GM12878 (cell line): ENCODE data around the gene FBXO27. TPM values are rescaled to one million over a fixed set of nuclear protein-coding genes. Genes with fewer than 3 reads are reported as not detected.
"Not testable (repeated sequence)": the region's sequence is repeated elsewhere in the genome, so short reads cannot be mapped to it uniquely, and the experiment has no call there.

Experiments used
- ATAC-seq: fragments of 200-7000 bp; cut with Tn5 transposase; 3 replicates; pipeline ENCODE4 v1.9.1; 2020; ENCODE audit warnings: mild to moderate bottlenecking, moderate library complexity
- BruUV-seq: library from RNA; stranded (reverse); fragments of 400-500 nt; replicated peaks from 2 replicates; lab custom pipeline; 2021; lab: Mats Ljungman, UMichigan
- CTCF ChIA-PET: fragments of 300-600 bp; sonication (Branson Sonifier 250); formaldehyde crosslinking; extraction: SDS; loops from one replicate; lab custom pipeline; 2021; ENCODE audit warnings: inconsistent platforms; lab: Yijun Ruan, JAX
- POLR2A ChIA-PET: fragments of 350-600 bp; formaldehyde crosslinking; extraction: SDS; loops from one replicate; lab custom pipeline; 2021; ENCODE audit warnings: inconsistent platforms; lab: Charles Lee
- RAD21 ChIA-PET: fragments of 300-600 bp; sonication (Branson Sonifier 250); formaldehyde crosslinking; loops from one replicate; lab custom pipeline; 2023; ENCODE audit warnings: antibody characterized with exemption; ENCODE audit not compliant: unreplicated experiment; lab: Charles Lee
- SMC1A ChIA-PET: fragments of 300-600 bp; sonication (Branson Sonifier 250); formaldehyde crosslinking; loops from one replicate; lab custom pipeline; 2023; ENCODE audit not compliant: unreplicated experiment, uncharacterized antibody; lab: Charles Lee
- DNase-seq: peaks from one replicate; pipeline ENCODE4 v3.0.0-alpha.2; 2011; ENCODE audit warnings: low read depth, low spot score
- FAIRE-seq: peaks from 3 replicates; lab custom pipeline; 2011; peaks lifted over from hg19 to GRCh38; lab: Jason Lieb, UNC
- H2AFZ ChIP-seq: 2 replicates; pipeline ENCODE4 v1.6.0; 2011; ENCODE audit warnings: low read depth, low read length, control low read depth; ENCODE audit not compliant: control insufficient read depth
- H3K27ac ChIP-seq: 2 replicates; pipeline ENCODE4 v1.5.1; 2011; ENCODE audit warnings: control low read depth; ENCODE audit not compliant: control insufficient read depth, insufficient read depth
- H3K27me3 ChIP-seq, 2 experiments: replicated peaks in 1 of 2; 2 replicates each; pipeline versions ENCODE4 v1.6.0 to v1.6.1; 2011; ENCODE audit warnings: low read length in 1 of 2; ENCODE audit not compliant: control insufficient read depth in 2 of 2, insufficient read depth in 2 of 2
- H3K36me3 ChIP-seq, 2 experiments: 2 replicates each; pipeline ENCODE4 v1.5.1; 2011; ENCODE audit warnings: low read length in 1 of 2; ENCODE audit not compliant: control insufficient read depth in 2 of 2, insufficient read depth in 2 of 2
- H3K4me1 ChIP-seq: 2 replicates; pipeline ENCODE4 v1.6.1; 2011; ENCODE audit warnings: mild to moderate bottlenecking, low read length, moderate library complexity, mixed read lengths; ENCODE audit not compliant: control insufficient read depth, insufficient read depth
- H3K4me2 ChIP-seq: 2 replicates; pipeline ENCODE4 v1.6.0; 2011; ENCODE audit warnings: control low read depth; ENCODE audit not compliant: control insufficient read depth, insufficient read depth
- H3K4me3 ChIP-seq: fragments of 200-600 bp; sonication (generic); 2 replicates; pipeline ENCODE4 v1.5.1; 2016
- H3K79me2 ChIP-seq: 2 replicates; pipeline ENCODE4 v1.6.0; 2011; ENCODE audit warnings: low read length; ENCODE audit not compliant: control insufficient read depth, insufficient read depth
- H3K9ac ChIP-seq: 2 replicates; pipeline ENCODE4 v1.8.0; 2011; ENCODE audit warnings: low read length, control low read depth, mixed read lengths; ENCODE audit not compliant: control insufficient read depth, insufficient read depth
- H3K9me3 ChIP-seq: replicated peaks from 3 replicates; pipeline ENCODE4 v1.5.1; 2011; ENCODE audit warnings: mild to moderate bottlenecking, low read length; ENCODE audit not compliant: control insufficient read depth, insufficient read depth
- H4K20me1 ChIP-seq: 2 replicates; pipeline ENCODE4 v1.6.0; 2011; ENCODE audit not compliant: control insufficient read depth, insufficient read depth
- E2F4 ChIP-seq: IDR thresholded peaks from 2 replicates; pipeline ENCODE4 v1.6.1; 2012; ENCODE audit warnings: low read depth, low read length, improper control_type of control experiment
- RAD21 ChIP-seq: IDR thresholded peaks from 2 replicates; pipeline ENCODE4 v1.6.1; 2011; ENCODE audit warnings: mild to moderate bottlenecking, low read depth, low read length, moderate library complexity; ENCODE audit not compliant: insufficient read depth
- RAD51 ChIP-seq: fragments of 450-650 bp; IDR thresholded peaks from 2 replicates; pipeline ENCODE4 v1.6.1; 2016; ENCODE audit warnings: moderate library complexity, mild to moderate bottlenecking, inconsistent platforms
- SKIL ChIP-seq: fragments of 450-650 bp; IDR thresholded peaks from 2 replicates; pipeline ENCODE4 v1.6.1; 2017; ENCODE audit warnings: mild to moderate bottlenecking, low read depth, inconsistent platforms; ENCODE audit not compliant: poor library complexity, severe bottlenecking
- WGBS: methylation state at CpG from one replicate; pipeline ENCODE4 v1.1.6; 2016; ENCODE audit warnings: low lambda C conversion rate; ENCODE audit not compliant: insufficient replicate concordance, insufficient coverage; ENCODE audit errors: missing lambda C conversion rate; 5-methylcytosine and 5-hydroxymethylcytosine counted together
- in situ Hi-C: fragments of 300-500 bp; cut with MboI; formaldehyde crosslinking; loops from 9 replicates; pipeline ENCODE4 v1.14.3; 2018; ENCODE audit warnings: mixed read lengths
- intact Hi-C: fragments of 100-400 bp; cut with micrococcal nuclease; formaldehyde crosslinking; loops from one replicate; pipeline ENCODE4 v1.14.2; 2022; ENCODE audit not compliant: unreplicated experiment
- polyA plus RNA-seq, 11 experiments: library from polyadenylated mRNA; depleted of rRNA in 4 of 11; unstranded in 6 of 11; stranded (reverse) in 5 of 11; fragments of >200 nt; fragmentation: Nextera tagmentation in 4 of 11; fragmentation: Illumina TruSeq in 1 of 11; extraction: Ambion mirVana in 4 of 11; extraction: Trizol in 1 of 11; gene quantifications; 1 replicate in 1 of 11; 2 replicates in 10 of 11; pipeline versions ENCODE4 v1.2.1 to v1.2.3, GENCODE V29; 2011 to 2016; ENCODE audit warnings: inconsistent platforms in 2 of 11, missing spikeins in 2 of 11, low read depth in 1 of 11
- total RNA-seq, 4 experiments: library from RNA; depleted of rRNA in 3 of 4; stranded (reverse); fragments of >200 nt in 3 of 4; fragmentation: Illumina TruSeq in 1 of 4; extraction: Trizol in 1 of 4; gene quantifications; 2 replicates each; pipeline versions ENCODE4 v1.2.1 to v1.2.3, GENCODE V29; 2013 to 2021
- TF ChIP-seq, protein P1 (sequence below): fragments of 450-650 bp; IDR thresholded peaks from 2 replicates; pipeline ENCODE4 v1.6.1; 2017; ENCODE audit warnings: mild to moderate bottlenecking, moderate library complexity
- TF ChIP-seq, protein P2 (sequence below): IDR thresholded peaks from 2 replicates; pipeline ENCODE4 v1.6.1; 2012; ENCODE audit warnings: low read depth, low read length, improper control_type of control experiment

Gene FBXO27
- total and polyA plus RNA-seq, 10 of the 15 experiments (the other 5 are each of a cell fraction or from before 2014, with no cell fraction given), result 3.1 to 15.4 (median 7.1) TPM

GRCh38 chr19:38987745-38988144 is 44.6 kb downstream of the FBXO27 start:
- POLR2A ChIA-PET, result interaction anchor here (0.6 kb wide), 1 partner anchor 26 kb away, joined by 4 read pairs; no protein-coding TSS in a partner anchor
- ATAC-seq, result not testable (repeated sequence)

DNA sequence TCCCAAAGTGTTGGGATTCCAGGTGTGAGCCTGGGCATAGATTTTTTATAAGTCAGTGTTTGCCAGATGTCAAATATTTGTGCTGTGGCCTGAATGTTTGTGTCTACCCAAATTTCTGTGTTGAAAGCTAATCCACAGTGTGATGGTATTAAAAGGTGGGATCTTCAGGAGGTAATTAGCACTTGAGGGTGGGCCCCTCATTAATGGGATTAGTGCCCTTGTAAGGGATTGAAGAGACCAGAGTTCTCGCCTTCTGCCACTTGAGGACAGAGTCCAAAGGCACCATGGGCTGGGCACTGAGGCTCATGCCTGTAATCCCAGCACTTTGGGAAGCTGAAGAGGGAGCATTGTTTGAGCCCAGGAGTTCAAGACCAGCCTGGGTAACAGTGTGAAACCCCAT is 47.1 kb downstream of the FBXO27 start:
- Histone ChIP-seq H3K27ac (no peak overlapping the region), H4K20me1 (no peaks in the 10 kb centered on the region), H3K9ac (no peak overlapping the region), H3K9me3 (no peaks in the 10 kb centered on the region; the same call in 1 of the 3 replicates), H3K4me1 (no peaks in the 10 kb centered on the region), H2AFZ (no peak overlapping the region), H3K4me2 (no peak overlapping the region), H3K27me3 (no peaks in the 10 kb centered on the region), H3K36me3 (no peaks in the 10 kb centered on the region), H3K4me3 (no peak overlapping the region), H3K79me2 (no peaks in the 10 kb centered on the region)
- DNase-seq (no peak), FAIRE-seq (no peak), ATAC-seq (no peak)
- BruUV-seq, result no TSS peak
- WGBS, result 0% methylated on average over 1 of the region's 1 CpG
- ChIA-PET SMC1A (interaction anchor here (1.3 kb wide), 1 partner anchor 23 kb away, joined by 4 read pairs; no protein-coding TSS in a partner anchor), RAD21 (no interaction called here), CTCF (interaction anchor here (1.9 kb wide), 1 partner anchor 10 kb away, joined by 5 read pairs; the partner anchor contains the start of gene FBXO17), POLR2A (no interaction called here)
- intact Hi-C loops, result no loop called here
- in situ Hi-C loops, result no loop called here
- no peak for TF ChIP-seq RAD51
- TF ChIP-seq, protein P1, sequence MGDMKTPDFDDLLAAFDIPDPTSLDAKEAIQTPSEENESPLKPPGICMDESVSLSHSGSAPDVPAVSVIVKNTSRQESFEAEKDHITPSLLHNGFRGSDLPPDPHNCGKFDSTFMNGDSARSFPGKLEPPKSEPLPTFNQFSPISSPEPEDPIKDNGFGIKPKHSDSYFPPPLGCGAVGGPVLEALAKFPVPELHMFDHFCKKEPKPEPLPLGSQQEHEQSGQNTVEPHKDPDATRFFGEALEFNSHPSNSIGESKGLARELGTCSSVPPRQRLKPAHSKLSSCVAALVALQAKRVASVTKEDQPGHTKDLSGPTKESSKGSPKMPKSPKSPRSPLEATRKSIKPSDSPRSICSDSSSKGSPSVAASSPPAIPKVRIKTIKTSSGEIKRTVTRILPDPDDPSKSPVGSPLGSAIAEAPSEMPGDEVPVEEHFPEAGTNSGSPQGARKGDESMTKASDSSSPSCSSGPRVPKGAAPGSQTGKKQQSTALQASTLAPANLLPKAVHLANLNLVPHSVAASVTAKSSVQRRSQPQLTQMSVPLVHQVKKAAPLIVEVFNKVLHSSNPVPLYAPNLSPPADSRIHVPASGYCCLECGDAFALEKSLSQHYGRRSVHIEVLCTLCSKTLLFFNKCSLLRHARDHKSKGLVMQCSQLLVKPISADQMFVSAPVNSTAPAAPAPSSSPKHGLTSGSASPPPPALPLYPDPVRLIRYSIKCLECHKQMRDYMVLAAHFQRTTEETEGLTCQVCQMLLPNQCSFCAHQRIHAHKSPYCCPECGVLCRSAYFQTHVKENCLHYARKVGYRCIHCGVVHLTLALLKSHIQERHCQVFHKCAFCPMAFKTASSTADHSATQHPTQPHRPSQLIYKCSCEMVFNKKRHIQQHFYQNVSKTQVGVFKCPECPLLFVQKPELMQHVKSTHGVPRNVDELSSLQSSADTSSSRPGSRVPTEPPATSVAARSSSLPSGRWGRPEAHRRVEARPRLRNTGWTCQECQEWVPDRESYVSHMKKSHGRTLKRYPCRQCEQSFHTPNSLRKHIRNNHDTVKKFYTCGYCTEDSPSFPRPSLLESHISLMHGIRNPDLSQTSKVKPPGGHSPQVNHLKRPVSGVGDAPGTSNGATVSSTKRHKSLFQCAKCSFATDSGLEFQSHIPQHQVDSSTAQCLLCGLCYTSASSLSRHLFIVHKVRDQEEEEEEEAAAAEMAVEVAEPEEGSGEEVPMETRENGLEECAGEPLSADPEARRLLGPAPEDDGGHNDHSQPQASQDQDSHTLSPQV, result no peak
- TF ChIP-seq, protein P2, sequence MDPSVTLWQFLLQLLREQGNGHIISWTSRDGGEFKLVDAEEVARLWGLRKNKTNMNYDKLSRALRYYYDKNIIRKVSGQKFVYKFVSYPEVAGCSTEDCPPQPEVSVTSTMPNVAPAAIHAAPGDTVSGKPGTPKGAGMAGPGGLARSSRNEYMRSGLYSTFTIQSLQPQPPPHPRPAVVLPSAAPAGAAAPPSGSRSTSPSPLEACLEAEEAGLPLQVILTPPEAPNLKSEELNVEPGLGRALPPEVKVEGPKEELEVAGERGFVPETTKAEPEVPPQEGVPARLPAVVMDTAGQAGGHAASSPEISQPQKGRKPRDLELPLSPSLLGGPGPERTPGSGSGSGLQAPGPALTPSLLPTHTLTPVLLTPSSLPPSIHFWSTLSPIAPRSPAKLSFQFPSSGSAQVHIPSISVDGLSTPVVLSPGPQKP, result no peak
- TF ChIP-seq RAD21, result no peak
- no peak for TF ChIP-seq SKIL
- no peak for TF ChIP-seq E2F4

More at GRCh38 chr19:38987745-38988144, 44.6 kb downstream of the FBXO27 start:
- BruUV-seq, H3K27ac ChIP-seq, DNase-seq, H3K4me3 ChIP-seq, intact Hi-C loops, in situ Hi-C loops, H3K4me2 ChIP-seq, RAD21 ChIA-PET, H3K4me1 ChIP-seq, H4K20me1 ChIP-seq, H3K9me3 ChIP-seq, H3K79me2 ChIP-seq, H2AFZ ChIP-seq, FAIRE-seq, H3K36me3 ChIP-seq, H3K9ac ChIP-seq, CTCF ChIA-PET, H3K27me3 ChIP-seq: not testable (repeated sequence)
- 32% methylated on average over 6 of the region's 6 CpGs for WGBS
- SMC1A ChIA-PET, result interaction anchor here (1.8 kb wide), 1 partner anchor 19 kb away, joined by 7 read pairs; no protein-coding TSS in a partner anchor
